ENCODE measurements around the gene CLASP1. TPM values are rescaled to one million over a fixed set of nuclear protein-coding genes. Genes with fewer than 3 reads are reported as not detected.

The CLASP1 gene
- total RNA-seq, 4 donors from 2014 or later, result 43.0 to 53.9 (median 51.3) TPM

- 88 to 98% methylated on average over 2 to 26 of the region's 26 CpGs for WGBS, 2 donors (ENCODE audit: low coverage in 1 of 2)
- Histone ChIP-seq H3K4me1 (peaks cover 0 to 24% (median 6%) of the 10 kb centered on the region in 4 donors), H3K36me3 (peaks cover 0 to 4% (median 2%) of the 10 kb centered on the region in 4 donors), H3K9me3 (no peaks in the 10 kb centered on the region), H3K27me3 (no peaks in the 10 kb centered on the region), H3K4me3 (no peak overlapping the region), H3K27ac (no peak overlapping the region)
- in situ Hi-C loops (cut with MboI; ENCODE audit: low pct_ligation_motif_present in 1 of 4, low pct_unique_long_range_greater_than_20kb in 1 of 4, low sequenced_read_pairs in 3 of 4) (loop anchor here in 3 of 4 donors (25.0 kb wide), 2 partner anchors 280 to 680 kb away; no protein-coding TSS in a partner anchor), intact Hi-C loops (cut with DNase I; ENCODE audit: low total_unique reads) (no loop called here)
- TF ChIP-seq CTCF (IDR thresholded peaks at IDR 0.05), result no peak
- no peak for DNase-seq
Observed at GRCh38 chr2:121367246-121367900, 281.9 kb downstream of the CLASP1 start.

GRCh38 chr2:121366040-121366439, 283.2 kb downstream of the CLASP1 start:
- Histone ChIP-seq H3K4me3 (no peak overlapping the region), H3K36me3 (peaks cover 0 to 4% (median 2%) of the 10 kb centered on the region in 4 donors), H3K27me3 (no peaks in the 10 kb centered on the region), H3K4me1 (peaks cover 0 to 25% (median 7%) of the 10 kb centered on the region in 4 donors), H3K9me3 (no peaks in the 10 kb centered on the region), H3K27ac (no peak overlapping the region)
- intact Hi-C loops (cut with DNase I; ENCODE audit: low total_unique reads) (no loop called here), in situ Hi-C loops (cut with MboI; ENCODE audit: low pct_ligation_motif_present in 1 of 4, low pct_unique_long_range_greater_than_20kb in 1 of 4, low sequenced_read_pairs in 3 of 4) (loop anchor here in 3 of 4 donors (25.0 kb wide), 2 partner anchors 279 to 679 kb away; no protein-coding TSS in a partner anchor)
- no peak for DNase-seq
- TF ChIP-seq CTCF (IDR thresholded peaks at IDR 0.05) (no peak), POLR2A (IDR thresholded peaks at IDR 0.05) (no peak), POLR2AphosphoS5 (IDR thresholded peaks at IDR 0.05) (no peak), EP300 (IDR thresholded peaks at IDR 0.05; ENCODE audit: low read depth) (no peak)

- no peak overlapping the region for H3K27ac ChIP-seq
- no peaks in the 10 kb centered on the region for H3K9me3 ChIP-seq
- H3K4me3 ChIP-seq, result no peak overlapping the region
- TF ChIP-seq EP300 (IDR thresholded peaks at IDR 0.05; ENCODE audit: low read depth), result no peak
- no peak for TF ChIP-seq POLR2AphosphoS5 (IDR thresholded peaks at IDR 0.05)
- no peak for TF ChIP-seq POLR2A (IDR thresholded peaks at IDR 0.05)
- TF ChIP-seq CTCF (IDR thresholded peaks at IDR 0.05), result no peak
- in situ Hi-C loops (cut with MboI; ENCODE audit: low pct_ligation_motif_present in 1 of 4, low pct_unique_long_range_greater_than_20kb in 1 of 4, low sequenced_read_pairs in 3 of 4), result loop anchor here in 3 of 4 donors (25.0 kb wide), 2 partner anchors 278 to 678 kb away; no protein-coding TSS in a partner anchor
- no peaks in the 10 kb centered on the region for H3K27me3 ChIP-seq
- intact Hi-C loops (cut with DNase I; ENCODE audit: low total_unique reads), result no loop called here
- WGBS, 2 donors (ENCODE audit: low coverage in 1 of 2), result 95 to 100% methylated on average over 1 to 14 of the region's 14 CpGs
- peaks cover 0 to 4% (median 2%) of the 10 kb centered on the region in 4 donors for H3K36me3 ChIP-seq
- peaks cover 3 to 33% (median 12%) of the 10 kb centered on the region in 4 donors for H3K4me1 ChIP-seq
- no peak for DNase-seq
Observed at GRCh38 chr2:121365061-121365460, 284.2 kb downstream of the CLASP1 start.

- in situ Hi-C loops (cut with MboI; ENCODE audit: low pct_ligation_motif_present in 1 of 4, low pct_unique_long_range_greater_than_20kb in 1 of 4, low sequenced_read_pairs in 3 of 4), result loop anchor here in 3 of 4 donors (25.0 kb wide), 2 partner anchors 277 to 677 kb away; no protein-coding TSS in a partner anchor
- no peaks in the 10 kb centered on the region for H3K27me3 ChIP-seq
- WGBS, 2 donors (ENCODE audit: low coverage in 1 of 2), result 37 to 45% methylated on average over 4 to 5 of the region's 5 CpGs
- TF ChIP-seq EP300 (IDR thresholded peaks at IDR 0.05; ENCODE audit: low read depth), result peak; percentile 3
- TF ChIP-seq POLR2A (IDR thresholded peaks at IDR 0.05), result peak; percentile 30
- TF ChIP-seq CTCF (IDR thresholded peaks at IDR 0.05), result no peak
- peak in 2 of 3 donors; percentile 24 to 31 for TF ChIP-seq POLR2AphosphoS5 (IDR thresholded peaks at IDR 0.05)
- no peak overlapping the region for H3K4me3 ChIP-seq
- intact Hi-C loops (cut with DNase I; ENCODE audit: low total_unique reads), result no loop called here
- peaks cover 0 to 4% (median 2%) of the 10 kb centered on the region in 4 donors for H3K36me3 ChIP-seq
- peak; percentile 46 for DNase-seq
- H3K27ac ChIP-seq, result peak overlapping the region; percentile 35 to 72 (median 64)
- peaks cover 3 to 36% (median 12%) of the 10 kb centered on the region in 4 donors for H3K4me1 ChIP-seq
- no peaks in the 10 kb centered on the region for H3K9me3 ChIP-seq
Observed at GRCh38 chr2:121363632-121364420, 285.4 kb downstream of the CLASP1 start.
